Heart left ventricle (tissue), 16 donors: Measurements from ENCODE around the gene KPTN. TPM values are rescaled to one million over a fixed set of nuclear protein-coding genes. Genes with fewer than 3 reads are reported as not detected.

Experiments used
- ATAC-seq, 4 donors: fragments of 200-7000 bp; cut with Tn5 transposase; one replicate each; pipeline ENCODE4 v1.9.1; 2020 to 2022; ENCODE audit warnings: moderate library complexity in 4 of 4, mild to moderate bottlenecking in 3 of 4, moderate number of reproducible peaks in 1 of 4
- DNase-seq, 5 donors: peaks; one replicate each; pipeline ENCODE4 v3.0.0-alpha.2; 2020
- H3K27ac ChIP-seq, 12 donors: fragments of 200-600 bp; sonication (generic) in 4 of 12; one replicate each; pipeline versions ENCODE4 v1.5.0 to v1.8.0; 2016 to 2022; ENCODE audit warnings: mild to moderate bottlenecking in 2 of 12
- H3K27me3 ChIP-seq, 9 donors: fragments of 200-600 bp; sonication (generic) in 2 of 9; one replicate each; pipeline versions ENCODE4 v1.5.1 to v1.8.0; 2016 to 2022; ENCODE audit warnings: mild to moderate bottlenecking in 3 of 9
- H3K36me3 ChIP-seq, 9 donors: fragments of 200-600 bp; sonication (generic) in 2 of 9; one replicate each; pipeline versions ENCODE4 v1.5.0 to v1.8.0; 2018 to 2022; ENCODE audit warnings: mild to moderate bottlenecking in 2 of 9
- H3K4me1 ChIP-seq, 12 donors: fragments of 200-600 bp; sonication (generic) in 4 of 12; one replicate each; pipeline versions ENCODE4 v1.5.0 to v1.8.0; 2016 to 2022; ENCODE audit warnings: mild to moderate bottlenecking in 3 of 12
- H3K4me3 ChIP-seq, 12 donors: fragments of 200-600 bp; sonication (generic) in 4 of 12; one replicate each; pipeline versions ENCODE4 v1.5.0 to v1.8.0; 2017 to 2022; ENCODE audit warnings: mild to moderate bottlenecking in 9 of 12, moderate library complexity in 4 of 12
- H3K9me3 ChIP-seq, 12 donors: fragments of 200-600 bp; sonication (generic) in 4 of 12; one replicate each; pipeline versions ENCODE4 v1.5.0 to v1.8.0; 2016 to 2022; ENCODE audit warnings: mild to moderate bottlenecking in 1 of 12
- CTCF ChIP-seq, 12 donors: fragments of 200-600 bp; sonication (generic) in 4 of 12; IDR thresholded peaks; one replicate each; pipeline versions ENCODE4 v1.5.0 to v1.8.0; 2018 to 2022; ENCODE audit warnings: antibody characterized with exemption in 12 of 12, mild to moderate bottlenecking in 5 of 12
- POLR2A ChIP-seq, 2 donors: fragments of 450-650 bp; IDR thresholded peaks; one replicate each; pipeline ENCODE4 v1.6.1; 2017; ENCODE audit warnings: antibody characterized with exemption in 2 of 2, mild to moderate bottlenecking in 2 of 2, moderate library complexity in 2 of 2
- WGBS, 4 donors: extraction: QIAGEN DNeasy Blood & Tissue Kit in 2 of 4; methylation state at CpG; one replicate each; pipeline versions ENCODE4 v1.1.5 to v1.1.7; 2013 to 2018; 5-methylcytosine and 5-hydroxymethylcytosine counted together
- intact Hi-C, 10 donors: fragments of 100-400 bp; cut with DNase I; formaldehyde crosslinking; loops; one replicate each; pipeline versions ENCODE4 v1.11.1 to v1.14.2; 2022
- polyA plus RNA-seq, 2 donors: library from polyadenylated mRNA; stranded (reverse); fragments of 200-250 nt; gene quantifications; one replicate each; pipeline ENCODE4 v1.2.3, GENCODE V29; 2013
- total RNA-seq, 9 donors: library from RNA; depleted of rRNA in 2 of 9; stranded (reverse); fragments of >200 nt in 2 of 9; fragmentation: NEBNext Ultra II Directional in 3 of 9; extraction: Animal tissue kit (Norgen Biotek cat#: 25700) in 3 of 9; gene quantifications; one replicate each; pipeline versions ENCODE4 v1.1.0 to v1.2.4, GENCODE V29; 2016 to 2023
- donor health status: ischemic (EF 13 %, LVEDD 7.1; RV severe dilation, severe dysfunction).
- donor health status: healthy with polysubstance abuse.
- donor health status: DM: no; HTN: yes; CAD: no.
- donor health status: DM: no; HTN: no; CAD: no.
- donor health status: ischemic (EF 25% LVEDD 6.9; RV normal size, moderate dysfunction).
- donor health status: ischemic (EF 25% LVEDD 5.7; RV mildly dilated, moderate dysfunction).
- donor health status: healthy.
- donor health status: DM: yes; HTN: yes; CAD: no.
- donor health status: ischemic (EF 35%, LVEDD 5.7; RV mildly dilated, moderate dysfunction).
- donor health status: nonischemic (EF 11% LVEDD 7.7; RV severe dilation, severe dysfunction).
- donor health status: DM: yes; HTN: yes; CAD: no.
- donor health status: PGD.
- donor health status: ischemic (EF 29% LVEDD 5.4; RV normal size, mild dysfunction).
- donor health status: nonischemic (EF 23%, LVEDD 6.1; RV moderate dilation, normal function).

The KPTN gene
- total and polyA plus RNA-seq, 11 donors: 3.2 to 15.8 (median 7.8) TPM

GRCh38 chr19:47471381-47471732 lies 12.7 kb downstream of the KPTN start:
- Histone ChIP-seq H3K4me3 (peak overlapping the region in 4 of 12 donors; percentile 3 to 36 (median 20)), H3K27me3 (peaks cover 0 to 42% (median 29%) of the 10 kb centered on the region in 9 donors), H3K9me3 (no peaks in the 10 kb centered on the region), H3K4me1 (peaks cover 0 to 14% (median 0%) of the 10 kb centered on the region in 12 donors), H3K36me3 (no peaks in the 10 kb centered on the region), H3K27ac (peak overlapping the region in 1 of 12 donors; percentile 79)
- TF ChIP-seq POLR2A (IDR thresholded peaks at IDR 0.05) (no peak), CTCF (IDR thresholded peaks at IDR 0.05) (no peak)
- intact Hi-C loops: no loop called here
- WGBS, 4 donors: 2 to 7% (median 3%) methylated on average over 12 to 16 of the region's 16 CpGs
- DNase-seq (no peak), ATAC-seq (peak in 1 of 4 donors; percentile 6)

DNA sequence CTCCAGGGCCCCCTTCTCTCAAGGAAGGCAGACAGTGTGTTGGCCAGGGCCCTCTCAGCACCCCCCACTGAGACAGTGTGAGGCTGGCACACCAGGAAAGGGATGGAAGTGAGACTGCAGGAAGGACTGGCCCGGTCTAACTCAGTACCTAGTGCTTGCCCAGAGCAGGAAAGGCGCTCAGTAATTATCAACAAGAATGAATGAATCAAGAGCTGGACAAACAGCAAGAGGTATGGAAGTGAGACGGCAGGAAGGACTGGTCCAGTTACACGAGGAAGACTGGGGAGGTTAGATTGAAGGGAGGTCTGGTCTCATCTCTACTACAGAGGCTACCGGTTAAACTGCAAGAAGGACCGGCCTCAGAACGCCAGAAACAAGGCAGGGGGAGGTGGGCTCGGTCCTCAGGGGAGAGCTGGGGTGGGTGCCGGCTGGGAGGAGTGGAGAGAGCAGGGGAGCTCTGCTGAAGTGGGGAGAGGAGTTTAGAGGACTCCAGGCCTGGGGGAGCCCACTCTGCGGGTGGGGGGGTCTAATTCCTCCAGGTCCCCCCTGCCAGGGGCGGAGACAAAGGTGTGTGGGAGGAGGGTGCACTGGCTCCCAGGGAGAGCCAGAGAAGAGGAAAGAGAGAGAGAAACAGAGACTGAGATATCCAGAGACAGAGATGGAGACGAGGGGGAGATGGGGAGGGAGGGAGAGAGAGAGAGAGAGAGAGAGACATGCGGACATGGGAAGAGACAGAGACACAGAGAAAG lies 13.4 kb downstream of the KPTN start:
- peak in 1 of 5 donors; percentile 39 for DNase-seq
- no peak overlapping the region for H3K4me3 ChIP-seq

GRCh38 chr19:47469719-47470118 lies 14.3 kb downstream of the KPTN start:
- DNase-seq: peak in 1 of 5 donors; percentile 28
- H3K27me3 ChIP-seq: peaks cover 0 to 52% (median 29%) of the 10 kb centered on the region in 9 donors
- peak overlapping the region in 1 of 12 donors; percentile 79 for H3K27ac ChIP-seq
- WGBS, 4 donors: 18 to 23% (median 20%) methylated on average over 9 to 12 of the region's 12 CpGs
- H3K4me3 ChIP-seq: no peak overlapping the region
- TF ChIP-seq CTCF (IDR thresholded peaks at IDR 0.05): no peak
- TF ChIP-seq POLR2A (IDR thresholded peaks at IDR 0.05): no peak
- no peak for ATAC-seq
- no peaks in the 10 kb centered on the region for H3K36me3 ChIP-seq
- no peaks in the 10 kb centered on the region for H3K9me3 ChIP-seq
- H3K4me1 ChIP-seq: peaks cover 0 to 14% (median 0%) of the 10 kb centered on the region in 12 donors
- intact Hi-C loops: no loop called here

More for the DNA sequence above, 13.4 kb downstream of the KPTN start:
- intact Hi-C loops: no loop called here
- TF ChIP-seq POLR2A (IDR thresholded peaks at IDR 0.05): no peak
- no peak for TF ChIP-seq CTCF (IDR thresholded peaks at IDR 0.05)
- no peak for ATAC-seq
- Histone ChIP-seq H3K4me1 (peaks cover 0 to 14% (median 0%) of the 10 kb centered on the region in 12 donors), H3K9me3 (no peaks in the 10 kb centered on the region), H3K27ac (peak overlapping the region in 1 of 12 donors; percentile 79), H3K36me3 (no peaks in the 10 kb centered on the region), H3K27me3 (peaks cover 0 to 45% (median 29%) of the 10 kb centered on the region in 9 donors)
- 26 to 29% (median 27%) methylated on average over 13 of the region's 13 CpGs for WGBS, 4 donors

- no peaks in the 10 kb centered on the region for H3K36me3 ChIP-seq
- ATAC-seq: no peak
- H3K27me3 ChIP-seq: peaks cover 0 to 51% (median 29%) of the 10 kb centered on the region in 9 donors
- no peak for TF ChIP-seq POLR2A (IDR thresholded peaks at IDR 0.05)
- no peak for TF ChIP-seq CTCF (IDR thresholded peaks at IDR 0.05)
- WGBS, 4 donors: 17 to 34% (median 28%) methylated on average over 3 to 6 of the region's 6 CpGs
- DNase-seq: peak in 1 of 5 donors; percentile 7
- peak overlapping the region in 1 of 12 donors; percentile 79 for H3K27ac ChIP-seq
- no peaks in the 10 kb centered on the region for H3K9me3 ChIP-seq
- intact Hi-C loops: no loop called here
- H3K4me3 ChIP-seq: no peak overlapping the region
- H3K4me1 ChIP-seq: peaks cover 0 to 14% (median 0%) of the 10 kb centered on the region in 12 donors
Measured at GRCh38 chr19:47469363-47469700, 14.7 kb downstream of the KPTN start.
